GM10266 (cell line): ENCODE measurements around the gene GLI3.

Source experiments
- DNase-seq: peaks from one replicate; pipeline ENCODE4 v3.0.0; 2012; ENCODE audit errors: extremely low spot score
- CTCF ChIP-seq: IDR thresholded peaks from 2 replicates; pipeline ENCODE4 v1.5.1; 2012; ENCODE audit warnings: mild to moderate bottlenecking, low read depth; ENCODE audit not compliant: control insufficient read depth, insufficient read depth; ENCODE audit errors: missing control alignments

GLI3 gene

GRCh38 chr7:42224391-42225003 lies 12.5 kb downstream of the GLI3 start:
- no peak for TF ChIP-seq CTCF
- no peak for DNase-seq

- no peak for DNase-seq
- no peak for TF ChIP-seq CTCF
Observed at GRCh38 chr7:42222891-42223290, 14.1 kb downstream of the GLI3 start.

DNA sequence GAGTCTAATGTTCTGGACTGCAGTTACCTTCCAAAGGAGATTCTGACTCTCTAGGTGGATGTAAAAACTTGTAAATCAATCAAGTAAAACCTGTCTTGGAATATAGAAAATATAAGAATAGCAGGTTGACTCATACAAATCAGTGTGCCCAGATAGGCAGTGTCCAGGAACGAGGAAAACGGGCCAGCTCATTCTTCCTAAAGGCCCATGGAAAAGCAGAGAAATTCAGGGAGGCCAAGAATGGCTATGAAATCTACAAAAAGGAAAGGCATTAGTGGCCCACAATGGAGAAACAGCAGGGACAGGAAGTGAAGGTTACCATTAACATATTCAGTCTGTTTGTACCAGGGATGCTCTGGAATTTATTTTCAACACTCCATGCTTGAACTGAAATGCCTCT lies 14.9 kb downstream of the GLI3 start:
- no peak for DNase-seq
- TF ChIP-seq CTCF = no peak

DNA sequence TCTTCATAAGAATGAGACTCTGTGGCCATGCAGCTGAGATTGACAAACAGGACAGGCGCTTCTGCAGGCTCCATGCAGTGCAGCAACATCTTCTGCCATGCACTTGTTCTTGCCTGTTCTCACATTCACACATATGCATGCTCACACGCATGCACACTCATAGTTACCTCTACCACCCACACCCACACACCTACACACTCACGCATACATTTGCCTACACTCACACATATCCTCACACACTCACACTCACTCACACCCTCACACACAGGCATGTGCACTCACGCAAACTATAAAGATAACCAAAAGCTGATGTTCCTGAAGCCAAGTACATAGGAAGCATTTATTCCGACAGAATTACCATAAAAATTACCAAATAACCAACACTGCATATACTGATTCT lies 15.7 kb downstream of the GLI3 start:
- no peak for DNase-seq
- no peak for TF ChIP-seq CTCF

DNA sequence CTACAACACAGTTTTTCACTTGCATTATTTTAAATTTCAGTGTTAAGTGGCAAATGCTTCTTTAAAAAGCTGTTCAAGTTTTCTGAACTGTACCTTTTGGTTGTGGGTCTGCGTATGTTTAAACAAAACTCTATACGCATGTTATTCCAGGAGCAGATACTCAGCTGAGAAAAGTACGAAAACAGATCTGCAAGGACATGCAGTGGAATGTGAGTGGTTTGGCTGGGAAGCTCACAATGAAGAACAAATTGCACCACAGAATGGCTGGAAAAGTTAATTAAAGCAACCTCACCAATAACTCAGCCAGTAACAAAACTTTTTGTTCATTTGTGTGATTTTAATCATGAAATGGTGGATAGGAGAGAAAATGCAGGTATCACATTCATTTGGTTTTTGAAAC lies 17.6 kb downstream of the GLI3 start:
- DNase-seq = no peak
- no peak for TF ChIP-seq CTCF

DNA sequence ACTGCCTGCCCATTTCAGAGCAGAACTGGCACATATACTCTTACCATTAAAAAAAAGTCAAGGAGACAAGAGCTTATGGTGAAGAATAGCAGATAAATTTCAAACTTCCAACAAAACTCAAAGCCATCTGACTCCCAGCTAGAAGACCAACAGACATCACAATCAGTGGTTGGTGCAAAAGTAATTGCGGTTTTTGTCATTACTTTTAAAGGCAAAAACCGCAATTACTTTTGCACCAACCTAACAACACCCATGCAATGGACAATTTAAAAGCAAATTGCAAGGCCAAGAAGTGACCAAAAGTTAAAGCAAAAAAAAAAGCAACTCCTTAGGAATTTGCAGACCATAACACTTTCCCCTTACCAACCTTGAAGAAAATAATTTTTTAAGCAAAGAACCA lies 18.8 kb downstream of the GLI3 start:
- no peak for DNase-seq
- TF ChIP-seq CTCF = no peak

GRCh38 chr7:42217548-42217947 lies 19.5 kb downstream of the GLI3 start:
- no peak for TF ChIP-seq CTCF
- no peak for DNase-seq
